NCI-H187 treated with DMSO at 0.1 percent for 48 hours (cell line): ENCODE data around the gene FAM170B.

Experiments used
- DNase-seq: peaks from one replicate; lab custom pipeline; 2025; lab: John Stamatoyannopoulos, UW

The FAM170B gene

GRCh38 chr10:49168831-49169500 is 35.1 kb upstream of the FAM170B start:
- DNase-seq = no peak

- DNase-seq = no peak
Observed at GRCh38 chr10:49168171-49168540, 34.3 kb upstream of the FAM170B start.

- DNase-seq = no peak
Observed at GRCh38 chr10:49167425-49168170, 33.8 kb upstream of the FAM170B start.

GRCh38 chr10:49166484-49167400 is 32.9 kb upstream of the FAM170B start:
- no peak for DNase-seq

- no peak for DNase-seq
Observed at GRCh38 chr10:49165821-49166483, 32.1 kb upstream of the FAM170B start.

GRCh38 chr10:49165259-49165658 is 31.4 kb upstream of the FAM170B start:
- no peak for DNase-seq

- no peak for DNase-seq
Observed at GRCh38 chr10:49164559-49165188, 30.9 kb upstream of the FAM170B start.

GRCh38 chr10:49163741-49164140 is 29.9 kb upstream of the FAM170B start:
- no peak for DNase-seq

GRCh38 chr10:49162761-49163310 is 29.0 kb upstream of the FAM170B start:
- DNase-seq = no peak

- no peak for DNase-seq
Observed at GRCh38 chr10:49162063-49162462, 28.2 kb upstream of the FAM170B start.

GRCh38 chr10:49161411-49161997 is 27.7 kb upstream of the FAM170B start:
- no peak for DNase-seq

GRCh38 chr10:49160814-49161213 is 27.0 kb upstream of the FAM170B start:
- DNase-seq = no peak

- no peak for DNase-seq
Observed at GRCh38 chr10:49160110-49160509, 26.3 kb upstream of the FAM170B start.

GRCh38 chr10:49158915-49159314 is 25.1 kb upstream of the FAM170B start:
- DNase-seq = no peak

GRCh38 chr10:49158404-49158803 is 24.6 kb upstream of the FAM170B start:
- no peak for DNase-seq

- no peak for DNase-seq
Observed at GRCh38 chr10:49157229-49157628, 23.4 kb upstream of the FAM170B start.

GRCh38 chr10:49154641-49155040 is 20.8 kb upstream of the FAM170B start:
- no peak for DNase-seq

GRCh38 chr10:49153971-49154370 is 20.1 kb upstream of the FAM170B start:
- no peak for DNase-seq

- DNase-seq = no peak
Observed at GRCh38 chr10:49153115-49153514, 19.3 kb upstream of the FAM170B start.

GRCh38 chr10:49152663-49153062 is 18.8 kb upstream of the FAM170B start:
- DNase-seq = no peak

GRCh38 chr10:49152037-49152436 is 18.2 kb upstream of the FAM170B start:
- DNase-seq = no peak
